K562 (cell line): Measurements from ENCODE around the gene SCARF1. TPM values are rescaled to one million over a fixed set of nuclear protein-coding genes. Genes with fewer than 3 reads are reported as not detected.

Experiments used
- ATF1 ChIP-seq, 2 experiments: fragments of 450-650 bp in 1 of 2; IDR thresholded peaks; 2 replicates each; pipeline ENCODE4 v1.6.1; 2016; ENCODE audit warnings: missing compliant biosample characterization in 1 of 2, missing genetic modification characterization in 1 of 2
- CREM ChIP-seq: IDR thresholded peaks from 2 replicates; pipeline ENCODE4 v1.6.1; 2014; ENCODE audit warnings: antibody characterized with exemption, low read depth
- DLX4 ChIP-seq: fragments of 250-450 bp; sonication (Bioruptor Pico); IDR thresholded peaks from 2 replicates; pipeline ENCODE4 v1.6.1; 2021; ENCODE audit warnings: mild to moderate bottlenecking
- E2F6 ChIP-seq, 2 experiments: IDR thresholded peaks; 2 replicates each; pipeline ENCODE4 v1.6.1; 2011; ENCODE audit warnings: borderline replicate concordance in 1 of 2, control low read depth in 1 of 2, low read depth in 1 of 2, low read length in 1 of 2, mild to moderate bottlenecking in 1 of 2, mixed read lengths in 1 of 2, moderate library complexity in 1 of 2; ENCODE audit not compliant: insufficient read depth in 1 of 2, insufficient read length in 1 of 2, poor library complexity in 1 of 2, severe bottlenecking in 1 of 2; ENCODE audit errors: extremely low read depth in 1 of 2
- EHMT2 ChIP-seq: fragments of 450-650 bp; IDR thresholded peaks from 2 replicates; pipeline ENCODE4 v1.6.1; 2018; ENCODE audit warnings: antibody characterized with exemption
- ETV1 ChIP-seq: fragments of 450-650 bp; conservative IDR thresholded peaks from 2 replicates; pipeline ENCODE4 v1.6.1; 2016; ENCODE audit warnings: missing genetic modification characterization, control low read depth, low read depth, missing compliant biosample characterization
- FOXK2 ChIP-seq, 2 experiments: fragments of 450-650 bp; IDR thresholded peaks in 1 of 2; conservative IDR thresholded peaks in 1 of 2; 2 replicates each; pipeline ENCODE4 v1.6.1; 2016; ENCODE audit warnings: low read depth in 2 of 2, mild to moderate bottlenecking in 1 of 2
- GATAD2A ChIP-seq: fragments of 450-650 bp; IDR thresholded peaks from 2 replicates; pipeline ENCODE4 v1.6.1; 2017
- HDAC1 ChIP-seq, 2 experiments: fragments of 450-650 bp; IDR thresholded peaks; 2 replicates each; pipeline ENCODE4 v1.6.1; 2016 to 2017; ENCODE audit warnings: inconsistent platforms in 1 of 2, mild to moderate bottlenecking in 1 of 2, moderate library complexity in 1 of 2
- HDAC2 ChIP-seq: fragments of 450-650 bp; IDR thresholded peaks from 2 replicates; pipeline ENCODE4 v1.6.1; 2016; ENCODE audit warnings: mild to moderate bottlenecking
- KAT8 ChIP-seq: fragments of 450-650 bp; IDR thresholded peaks from 2 replicates; pipeline ENCODE4 v1.6.1; 2016; ENCODE audit warnings: low read depth, mild to moderate bottlenecking
- LCOR ChIP-seq: sonication (generic); formaldehyde crosslinking; IDR thresholded peaks from 2 replicates; pipeline ENCODE4 v1.8.0; 2022; ENCODE audit warnings: mild to moderate bottlenecking, missing genetic modification reagents
- MECOM ChIP-seq: fragments of 250-450 bp; sonication (Bioruptor Pico); IDR thresholded peaks from 2 replicates; pipeline ENCODE4 v1.8.0; 2022; ENCODE audit warnings: inconsistent platforms
- NFE2L1 ChIP-seq: fragments of 450-650 bp; IDR thresholded peaks from 2 replicates; pipeline ENCODE4 v1.6.1; 2016; ENCODE audit warnings: missing genetic modification characterization, low read depth, mild to moderate bottlenecking, missing compliant biosample characterization, moderate library complexity, borderline replicate concordance
- NFXL1 ChIP-seq: fragments of 450-650 bp; formaldehyde crosslinking; IDR thresholded peaks from 2 replicates; pipeline ENCODE4 v1.4.0; 2021; ENCODE audit warnings: mild to moderate bottlenecking
- NFYB ChIP-seq: IDR thresholded peaks from 2 replicates; pipeline ENCODE4 v1.6.1; 2011; ENCODE audit warnings: mild to moderate bottlenecking, moderate library complexity; ENCODE audit not compliant: insufficient read length; ENCODE audit errors: extremely low read depth
- PHF21A ChIP-seq: fragments of 450-650 bp; IDR thresholded peaks from 2 replicates; pipeline ENCODE4 v1.6.1; 2017; ENCODE audit warnings: low read depth, borderline replicate concordance
- POLR2AphosphoS2 ChIP-seq: IDR thresholded peaks from 2 replicates; pipeline ENCODE4 v1.6.1; 2012; ENCODE audit warnings: low read length, improper control_type of control experiment
- PURB ChIP-seq: sonication (generic); formaldehyde crosslinking; IDR thresholded peaks from 2 replicates; pipeline ENCODE4 v1.9.0; 2021; ENCODE audit warnings: low read depth, mild to moderate bottlenecking, missing genetic modification reagents
- SIX5 ChIP-seq, 2 experiments: IDR thresholded peaks; 2 replicates each; pipeline ENCODE4 v1.6.1; 2011; ENCODE audit warnings: low read length in 2 of 2, borderline replicate concordance in 1 of 2, low read depth in 1 of 2, mild to moderate bottlenecking in 1 of 2, moderate library complexity in 1 of 2; ENCODE audit not compliant: insufficient read depth in 1 of 2
- SLC30A9 ChIP-seq: fragments of 250-450 bp; sonication (Bioruptor Pico); IDR thresholded peaks from 2 replicates; pipeline ENCODE4 v1.8.0; 2022; ENCODE audit warnings: mild to moderate bottlenecking, moderate library complexity
- SMARCA4 ChIP-seq: fragments of 450-650 bp; IDR thresholded peaks from 2 replicates; pipeline ENCODE4 v1.6.1; 2016
- TAF9B ChIP-seq: fragments of 450-650 bp; IDR thresholded peaks from 2 replicates; pipeline ENCODE4 v1.6.1; 2018; ENCODE audit warnings: mild to moderate bottlenecking; ENCODE audit not compliant: partially characterized antibody
- TCF3 ChIP-seq: sonication (generic); formaldehyde crosslinking; IDR thresholded peaks from 2 replicates; pipeline ENCODE4 v1.4.0; 2020; ENCODE audit warnings: mild to moderate bottlenecking, missing genetic modification reagents
- TEAD1 ChIP-seq, 2 experiments: fragments of 450-650 bp in 1 of 2; sonication (generic) in 1 of 2; formaldehyde crosslinking; IDR thresholded peaks; 2 replicates each; pipeline versions ENCODE4 v1.4.0 to v1.8.0; 2020 to 2022; ENCODE audit warnings: mild to moderate bottlenecking in 2 of 2, missing genetic modification reagents in 1 of 2
- ZBED1 ChIP-seq: IDR thresholded peaks from 2 replicates; pipeline ENCODE4 v1.6.1; 2014
- ZKSCAN3 ChIP-seq: fragments of 250-450 bp; sonication (Bioruptor Pico); IDR thresholded peaks from 2 replicates; pipeline ENCODE4 v1.4.0; 2020
- ZNF239 ChIP-seq: fragments of 250-450 bp; sonication (Bioruptor Pico); IDR thresholded peaks from 2 replicates; pipeline ENCODE4 v1.4.0; 2020; ENCODE audit warnings: mild to moderate bottlenecking
- ZNF263 ChIP-seq: sonication (generic); formaldehyde crosslinking; IDR thresholded peaks from 2 replicates; pipeline ENCODE4 v1.8.0; 2022; ENCODE audit warnings: mild to moderate bottlenecking, missing genetic modification reagents, borderline replicate concordance
- ZNF408 ChIP-seq: fragments of 250-450 bp; sonication (Bioruptor Pico); IDR thresholded peaks from 2 replicates; pipeline ENCODE4 v1.4.0; 2020; ENCODE audit warnings: low read depth, mild to moderate bottlenecking, moderate library complexity
- polyA plus RNA-seq, 8 experiments: library from polyadenylated mRNA; depleted of rRNA in 4 of 8; stranded (reverse) in 5 of 8; unstranded in 3 of 8; fragments of >200 nt; fragmentation: Nextera tagmentation in 2 of 8; fragmentation: Illumina TruSeq in 1 of 8; extraction: Ambion mirVana in 2 of 8; extraction: Trizol in 1 of 8; gene quantifications; 2 replicates each; pipeline versions ENCODE4 v1.2.1 to v1.2.3, GENCODE V29; 2011 to 2014; ENCODE audit warnings: inconsistent platforms in 1 of 8, missing spikeins in 1 of 8
- total RNA-seq, 7 experiments: library from RNA; depleted of rRNA in 6 of 7; stranded (reverse); fragments of >200 nt in 6 of 7; fragmentation: Illumina TruSeq in 2 of 7; extraction: Trizol in 2 of 7; gene quantifications; 2 replicates each; pipeline versions ENCODE4 v1.2.1 to v1.2.3, GENCODE V29; 2011 to 2021; ENCODE audit warnings: low replicate concordance in 1 of 7

SCARF1 gene
- total and polyA plus RNA-seq, 9 of the 15 experiments (the other 6 are each of a cell fraction or from before 2014, with no cell fraction given), result 0.04 to 2.1 (median 0.63) TPM

- TF ChIP-seq DLX4 (CRISPR knock-in tag) (no peak), ZNF239 (CRISPR knock-in tag) (no peak), CREM (no peak), NFYB (no peak), ETV1 (no peak), SLC30A9 (CRISPR knock-in tag) (no peak), ZNF408 (no peak), POLR2AphosphoS2 (no peak), TAF9B (peak; percentile 86), ATF1 (CRISPR knock-in tag; IDR thresholded peaks at IDR 0.05) (no peak), ATF1 (tag; IDR thresholded peaks at IDR 0.05) (0 out of 2 replicates have a peak, but pooled peaks have one; percentile 10), TEAD1 (CRISPR knock-in tag; IDR thresholded peaks at IDR 0.05) (no peak), HDAC2 (peak; percentile 80), ZNF263 (no peak), ZBED1 (no peak), EHMT2 (no peak), NFXL1 (no peak), FOXK2 (conservative IDR thresholded peaks at IDR 0.05 in 1 of 2, IDR thresholded peaks at IDR 0.05 in 1 of 2; ENCODE audit: low read depth in 2 of 2) (no peak), PHF21A (peak; percentile 29; the same call in 1 of the 2 replicates), MECOM (CRISPR knock-in tag) (no peak), NFE2L1 (tag) (no peak), PURB (no peak), LCOR (CRISPR knock-in tag) (no peak), GATAD2A (no peak), HDAC1 (IDR thresholded peaks at IDR 0.05) (peak in 1 of 2 experiments; percentile 75; a peak in 2 of 4 replicates), SIX5 (IDR thresholded peaks at IDR 0.05; ENCODE audit: borderline replicate concordance in 1 of 2, insufficient read depth in 1 of 2, low read depth in 1 of 2, low read length in 2 of 2) (no peak), KAT8 (no peak), E2F6 (IDR thresholded peaks at IDR 0.05; ENCODE audit: borderline replicate concordance in 1 of 2, extremely low read depth in 1 of 2, insufficient read depth in 1 of 2, insufficient read length in 1 of 2, low read depth in 1 of 2, low read length in 1 of 2, poor library complexity in 1 of 2, severe bottlenecking in 1 of 2) (no peak), TCF3 (CRISPR knock-in tag) (peak; percentile 65), SMARCA4 (peak; percentile 85), ZKSCAN3 (CRISPR knock-in tag) (no peak)
Observed at GRCh38 chr17:1590029-1590746, 55.3 kb downstream of the SCARF1 start (continued).
